Small intestine (tissue), 7 donors: ENCODE measurements around the gene HMCN1. TPM values are rescaled to one million over a fixed set of nuclear protein-coding genes. Genes with fewer than 3 reads are reported as not detected.

Experiments
- DNase-seq, 2 donors: peaks; one replicate each; pipeline versions ENCODE4 v3.0.0 to v3.0.0-alpha.2; 2013
- FAIRE-seq: peaks from 2 replicates; lab custom pipeline; 2012; peaks lifted over from hg19 to GRCh38; lab: Jason Lieb, UNC
- H3K27ac ChIP-seq, 3 donors: one replicate each; pipeline ENCODE4 v1.5.1; 2013; ENCODE audit warnings: low read length in 2 of 3, mild to moderate bottlenecking in 2 of 3, control low read depth in 1 of 3, inconsistent platforms in 1 of 3, low read depth in 1 of 3, moderate library complexity in 1 of 3
- H3K27me3 ChIP-seq, 3 donors: one replicate each; pipeline ENCODE4 v1.6.1; 2013; ENCODE audit warnings: low read length in 3 of 3, inconsistent platforms in 1 of 3; ENCODE audit not compliant: control insufficient read depth in 3 of 3, insufficient read depth in 3 of 3
- H3K36me3 ChIP-seq, 3 donors: one replicate each; pipeline ENCODE4 v1.6.1; 2013; ENCODE audit warnings: low read length in 3 of 3, inconsistent platforms in 1 of 3, low read depth in 1 of 3, mild to moderate bottlenecking in 1 of 3, moderate library complexity in 1 of 3; ENCODE audit not compliant: control insufficient read depth in 3 of 3, insufficient read depth in 2 of 3
- H3K4me1 ChIP-seq, 3 donors: one replicate each; pipeline ENCODE4 v1.6.1; 2013; ENCODE audit warnings: low read length in 2 of 3, inconsistent platforms in 1 of 3, low read depth in 1 of 3, mild to moderate bottlenecking in 1 of 3, moderate library complexity in 1 of 3; ENCODE audit not compliant: control insufficient read depth in 3 of 3, insufficient read depth in 2 of 3
- H3K4me3 ChIP-seq, 3 donors: one replicate each; pipeline ENCODE4 v1.5.1; 2013; ENCODE audit warnings: low read length in 3 of 3, control low read depth in 1 of 3, inconsistent platforms in 1 of 3, low read depth in 1 of 3, mild to moderate bottlenecking in 1 of 3, moderate library complexity in 1 of 3
- H3K9me3 ChIP-seq, 2 donors: one replicate each; pipeline ENCODE4 v1.6.1; 2013; ENCODE audit warnings: low read depth in 1 of 2, low read length in 1 of 2; ENCODE audit not compliant: control insufficient read depth in 2 of 2, insufficient read depth in 1 of 2
- WGBS, 3 donors: extraction: QIAGEN DNeasy Blood & Tissue Kit; methylation state at CpG; one replicate each; pipeline ENCODE4 v1.1.7; 2013; 5-methylcytosine and 5-hydroxymethylcytosine counted together
- polyA plus RNA-seq, 4 donors: library from polyadenylated mRNA; stranded (reverse) in 3 of 4; unstranded in 1 of 4; fragments of 200-250 nt in 3 of 4; fragments of 120-200 nt in 1 of 4; gene quantifications; one replicate each; pipeline versions ENCODE4 v1.2.1 to v1.2.3, GENCODE V29; 2013
- donor health status: healthy with polysubstance abuse.
- donor health status: control.
- donor health status: control.
- donor health status: Bipolar disorder and iron deficiency.
- donor health status: healthy.

The HMCN1 gene
- polyA plus RNA-seq, 4 donors: under 0.01 to 1.9 (median 0.62) TPM

- Histone ChIP-seq H3K27ac (no peak overlapping the region), H3K36me3 (no peaks in the 10 kb centered on the region), H3K4me3 (no peak overlapping the region), H3K4me1 (no peaks in the 10 kb centered on the region), H3K27me3 (no peaks in the 10 kb centered on the region), H3K9me3 (no peaks in the 10 kb centered on the region)
- no peak for FAIRE-seq
- 67 to 77% (median 72%) methylated on average over 2 of the region's 2 CpGs for WGBS, 3 donors
- DNase-seq: no peak
These were observed 319.8 kb downstream of the HMCN1 start for GRCh38 chr1:186054003-186054402.

- 94 to 97% (median 95%) methylated on average over 2 of the region's 2 CpGs for WGBS, 3 donors
- Histone ChIP-seq H3K4me3 (no peak overlapping the region), H3K36me3 (no peaks in the 10 kb centered on the region), H3K27ac (no peak overlapping the region), H3K9me3 (no peaks in the 10 kb centered on the region), H3K27me3 (no peaks in the 10 kb centered on the region), H3K4me1 (no peaks in the 10 kb centered on the region)
- FAIRE-seq: no peak
- no peak for DNase-seq
These were observed 320.7 kb downstream of the HMCN1 start for GRCh38 chr1:186054932-186055331.

DNA sequence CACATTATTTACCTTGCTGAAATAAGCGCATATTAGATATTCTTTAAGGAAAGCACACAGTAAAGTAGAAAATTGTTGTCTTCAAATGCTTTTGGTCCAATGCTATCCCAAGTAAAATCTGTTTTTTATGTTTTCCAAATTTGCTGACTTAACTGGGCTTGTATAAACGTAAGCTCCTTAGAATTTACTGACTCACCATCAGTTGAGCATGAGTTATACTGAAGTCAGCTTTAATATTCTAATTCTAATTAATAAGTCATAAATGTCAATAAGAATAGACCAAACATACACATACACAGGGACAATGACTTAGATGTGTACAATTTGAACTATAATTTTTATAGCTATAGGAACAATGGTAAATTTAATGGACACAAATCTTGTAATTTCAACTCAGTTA lies 321.7 kb downstream of the HMCN1 start:
- H3K4me3 ChIP-seq: no peak overlapping the region
- DNase-seq (no peak), FAIRE-seq (no peak)
- H3K27ac ChIP-seq: no peak overlapping the region
- 53 to 67% (median 62%) methylated on average over 2 of the region's 2 CpGs for WGBS, 3 donors
- H3K9me3 ChIP-seq: no peaks in the 10 kb centered on the region
- no peaks in the 10 kb centered on the region for H3K4me1 ChIP-seq
- no peaks in the 10 kb centered on the region for H3K36me3 ChIP-seq
- H3K27me3 ChIP-seq: no peaks in the 10 kb centered on the region

- no peak for FAIRE-seq
- Histone ChIP-seq H3K4me3 (no peak overlapping the region), H3K4me1 (no peaks in the 10 kb centered on the region), H3K9me3 (no peaks in the 10 kb centered on the region), H3K27me3 (no peaks in the 10 kb centered on the region), H3K36me3 (no peaks in the 10 kb centered on the region), H3K27ac (no peak overlapping the region)
- DNase-seq: no peak
- WGBS, 3 donors: 89 to 96% (median 91%) methylated on average over 1 of the region's 1 CpG
These were observed 322.9 kb downstream of the HMCN1 start for GRCh38 chr1:186057086-186057485.

- H3K4me3 ChIP-seq: no peak overlapping the region
- 39 to 73% (median 61%) methylated on average over 1 of the region's 1 CpG for WGBS, 3 donors
- no peak for FAIRE-seq
- H3K27ac ChIP-seq: no peak overlapping the region
- H3K36me3 ChIP-seq: no peaks in the 10 kb centered on the region
- H3K4me1 ChIP-seq: no peaks in the 10 kb centered on the region
- no peaks in the 10 kb centered on the region for H3K9me3 ChIP-seq
- DNase-seq: no peak
- H3K27me3 ChIP-seq: no peaks in the 10 kb centered on the region
These were observed 325.1 kb downstream of the HMCN1 start for GRCh38 chr1:186059311-186059710.

DNA sequence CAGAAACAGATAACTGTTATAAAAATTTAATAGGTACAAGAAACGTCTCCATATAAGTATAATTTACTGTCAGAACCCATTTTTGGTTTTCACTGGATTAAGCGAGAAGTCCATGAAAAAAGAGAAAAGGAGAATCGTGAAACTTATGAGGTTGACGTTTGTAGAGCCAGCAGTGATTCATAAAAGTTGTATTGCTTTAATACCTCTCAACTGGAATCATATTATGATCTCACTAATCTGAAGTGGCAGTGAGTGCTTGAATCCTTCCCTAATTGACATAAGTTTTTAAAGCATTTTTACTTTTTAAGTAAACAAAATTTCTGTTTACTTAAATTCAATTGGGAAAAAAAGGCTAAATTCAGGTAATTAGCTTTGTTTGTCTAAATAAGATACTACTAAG lies 325.6 kb downstream of the HMCN1 start:
- Histone ChIP-seq H3K9me3 (no peaks in the 10 kb centered on the region), H3K36me3 (no peaks in the 10 kb centered on the region), H3K27me3 (no peaks in the 10 kb centered on the region), H3K27ac (no peak overlapping the region), H3K4me1 (no peaks in the 10 kb centered on the region), H3K4me3 (no peak overlapping the region)
- DNase-seq: no peak
- FAIRE-seq: no peak
- 71 to 73% (median 72%) methylated on average over 4 of the region's 4 CpGs for WGBS, 3 donors

GRCh38 chr1:186060226-186060625 lies 326.0 kb downstream of the HMCN1 start:
- no peak overlapping the region for H3K4me3 ChIP-seq
- H3K27ac ChIP-seq: no peak overlapping the region
- DNase-seq (no peak), FAIRE-seq (no peak)
- no peaks in the 10 kb centered on the region for H3K9me3 ChIP-seq
- no peaks in the 10 kb centered on the region for H3K4me1 ChIP-seq
- H3K36me3 ChIP-seq: no peaks in the 10 kb centered on the region
- no peaks in the 10 kb centered on the region for H3K27me3 ChIP-seq

DNA sequence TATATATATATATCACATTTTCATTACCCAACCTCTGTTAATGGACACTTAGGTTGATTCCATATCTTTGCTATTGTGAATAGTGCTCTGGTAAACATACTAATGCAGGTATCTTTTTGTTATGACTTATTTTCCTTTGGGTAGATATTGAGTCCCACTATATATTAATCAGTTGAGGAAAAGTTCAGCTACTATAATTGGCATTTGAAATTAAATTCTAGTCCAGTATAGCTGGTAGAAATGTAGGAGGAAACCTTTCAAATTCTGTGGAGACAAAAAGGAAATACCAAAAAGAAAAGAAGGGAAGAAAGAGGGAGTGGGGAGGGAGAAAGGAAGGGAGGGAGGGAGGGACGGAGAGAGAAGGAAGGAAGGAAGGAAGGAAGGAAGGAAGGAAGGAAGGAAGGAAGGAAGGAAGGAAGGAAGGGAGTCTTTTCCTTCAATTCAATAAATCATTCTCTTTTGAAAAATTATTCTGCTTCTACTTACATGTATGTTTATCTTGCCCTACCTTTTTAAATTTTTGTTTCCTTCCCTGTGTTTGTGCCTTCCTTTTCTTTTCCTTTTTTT lies 329.0 kb downstream of the HMCN1 start:
- H3K36me3 ChIP-seq: no peaks in the 10 kb centered on the region
- no peak for DNase-seq
- H3K27me3 ChIP-seq: peaks cover 0 to 2% (median 0%) of the 10 kb centered on the region in 3 donors
- WGBS, 3 donors: 78 to 93% (median 82%) methylated on average over 1 of the region's 1 CpG
- no peak for FAIRE-seq
- H3K4me3 ChIP-seq: no peak overlapping the region
- H3K9me3 ChIP-seq: no peaks in the 10 kb centered on the region
- no peaks in the 10 kb centered on the region for H3K4me1 ChIP-seq
- no peak overlapping the region for H3K27ac ChIP-seq

DNA sequence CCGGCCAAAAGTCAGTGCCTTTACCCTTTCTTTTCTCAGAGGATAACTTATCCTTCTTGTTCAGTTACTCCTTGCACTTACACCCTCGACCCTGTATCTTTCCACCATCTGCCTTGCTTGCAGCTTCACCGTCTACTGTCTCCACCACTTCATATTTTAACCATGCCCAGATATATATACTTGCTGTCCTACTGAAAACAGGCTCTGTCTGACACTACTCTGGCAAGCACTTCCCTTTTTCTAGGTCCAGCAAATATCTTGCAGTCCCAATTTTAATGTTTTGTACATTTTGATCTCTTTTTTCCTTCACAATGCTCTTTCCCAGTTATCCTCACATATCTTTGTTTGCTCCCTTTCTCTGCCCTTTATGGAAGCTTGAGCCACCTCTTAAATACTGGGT lies 332.2 kb downstream of the HMCN1 start:
- Histone ChIP-seq H3K36me3 (no peaks in the 10 kb centered on the region), H3K9me3 (no peaks in the 10 kb centered on the region), H3K27me3 (peaks cover 0 to 2% (median 0%) of the 10 kb centered on the region in 3 donors), H3K4me1 (no peaks in the 10 kb centered on the region), H3K4me3 (no peak overlapping the region), H3K27ac (no peak overlapping the region)
- DNase-seq: no peak
- 51 to 69% (median 58%) methylated on average over 3 of the region's 3 CpGs for WGBS, 3 donors
- FAIRE-seq: no peak
